Measurements from ENCODE around the gene NTPCR. TPM values are rescaled to one million over a fixed set of nuclear protein-coding genes. Genes with fewer than 3 reads are reported as not detected.

NTPCR gene
- total RNA-seq, 2 donors from 2014 or later: 28.3 to 29.1 TPM

- no peak overlapping the region for H3K4me3 ChIP-seq
- H3K27me3 ChIP-seq (replicated peaks; ENCODE audit: insufficient read depth): no peaks in the 10 kb centered on the region
- no peak for TF ChIP-seq POLR2A (IDR thresholded peaks at IDR 0.05)
- TF ChIP-seq CTCF (IDR thresholded peaks at IDR 0.05): no peak
- TF ChIP-seq POLR2AphosphoS5 (IDR thresholded peaks at IDR 0.05): no peak
- H3K9me3 ChIP-seq: no peaks in the 10 kb centered on the region
- H3K27ac ChIP-seq: no peak overlapping the region
- no peaks in the 10 kb centered on the region for H3K36me3 ChIP-seq
- no peaks in the 10 kb centered on the region for H3K4me1 ChIP-seq (replicated peaks)
- WGBS: 60% methylated on average over 3 of the region's 3 CpGs
- no peak for DNase-seq (ENCODE audit: low spot score)
- intact Hi-C loops (cut with DNase I): no loop called here
These were observed 59.7 kb downstream of the NTPCR start for GRCh38 chr1:233010146-233010545.

DNA sequence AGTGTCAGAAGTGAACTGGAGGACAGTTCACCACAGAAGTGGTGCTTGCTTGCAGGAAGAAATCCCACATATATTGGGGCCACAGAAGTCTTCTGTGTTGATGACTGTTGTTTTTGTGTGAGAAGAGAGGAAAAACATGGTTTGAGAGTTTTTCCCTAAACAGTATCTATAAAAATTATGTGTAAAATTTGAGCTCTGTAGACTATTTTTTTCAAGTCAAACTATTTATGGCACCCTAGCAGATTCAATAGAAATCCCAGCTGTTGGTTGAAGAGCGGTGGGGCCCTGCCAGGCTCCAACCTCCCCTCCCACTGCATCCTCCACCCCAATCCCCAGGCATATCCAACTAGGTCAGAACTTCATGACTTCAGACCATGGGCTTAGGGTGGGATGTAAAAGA lies 61.6 kb downstream of the NTPCR start:
- H3K4me3 ChIP-seq: no peak overlapping the region
- no peaks in the 10 kb centered on the region for H3K36me3 ChIP-seq
- H3K4me1 ChIP-seq (replicated peaks): no peaks in the 10 kb centered on the region
- no peaks in the 10 kb centered on the region for H3K9me3 ChIP-seq
- no peak for DNase-seq (ENCODE audit: low spot score)
- WGBS: 81% methylated on average over 1 of the region's 1 CpG
- TF ChIP-seq POLR2AphosphoS5 (IDR thresholded peaks at IDR 0.05): no peak
- TF ChIP-seq POLR2A (IDR thresholded peaks at IDR 0.05): no peak
- intact Hi-C loops (cut with DNase I): no loop called here
- H3K27me3 ChIP-seq (replicated peaks; ENCODE audit: insufficient read depth): no peaks in the 10 kb centered on the region
- H3K27ac ChIP-seq: no peak overlapping the region

GRCh38 chr1:233015965-233016364 lies 65.6 kb downstream of the NTPCR start:
- 71% methylated on average over 2 of the region's 2 CpGs for WGBS
- intact Hi-C loops (cut with DNase I): no loop called here
- H3K36me3 ChIP-seq: no peaks in the 10 kb centered on the region

DNA sequence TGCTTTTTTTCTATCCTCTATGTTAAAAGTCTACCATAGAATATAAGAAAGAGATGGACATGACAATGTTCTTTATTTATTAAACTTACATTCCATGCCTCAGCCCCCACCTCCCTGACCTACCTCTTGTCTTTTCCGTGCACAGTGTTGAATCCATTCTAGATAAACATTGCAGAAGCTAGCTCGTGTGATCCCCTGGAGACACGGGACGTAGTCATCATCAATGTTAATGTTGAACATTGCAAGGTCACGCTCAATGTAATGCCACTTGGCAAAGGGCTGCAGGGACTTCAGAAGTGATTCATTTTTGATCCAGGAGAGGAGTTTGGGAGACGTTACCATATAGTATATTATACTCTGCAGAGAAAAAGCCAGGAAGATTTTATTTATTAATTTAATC lies 66.4 kb downstream of the NTPCR start:
- Histone ChIP-seq H3K4me3 (no peak overlapping the region), H3K4me1 (replicated peaks) (no peaks in the 10 kb centered on the region), H3K9me3 (no peaks in the 10 kb centered on the region), H3K36me3 (no peaks in the 10 kb centered on the region), H3K27ac (no peak overlapping the region), H3K27me3 (replicated peaks; ENCODE audit: insufficient read depth) (no peaks in the 10 kb centered on the region)
- WGBS: 90% methylated on average over 6 of the region's 6 CpGs
- intact Hi-C loops (cut with DNase I): no loop called here
- DNase-seq (ENCODE audit: low spot score): no peak
- TF ChIP-seq POLR2AphosphoS5 (IDR thresholded peaks at IDR 0.05): no peak
- no peak for TF ChIP-seq POLR2A (IDR thresholded peaks at IDR 0.05)
- no peak for TF ChIP-seq CTCF (IDR thresholded peaks at IDR 0.05)

More at GRCh38 chr1:233015965-233016364, 65.6 kb downstream of the NTPCR start:
- Histone ChIP-seq H3K27ac (no peak overlapping the region), H3K4me1 (replicated peaks) (no peaks in the 10 kb centered on the region), H3K4me3 (no peak overlapping the region), H3K27me3 (replicated peaks; ENCODE audit: insufficient read depth) (no peaks in the 10 kb centered on the region), H3K9me3 (no peaks in the 10 kb centered on the region)
- no peak for TF ChIP-seq POLR2A (IDR thresholded peaks at IDR 0.05)
- TF ChIP-seq CTCF (IDR thresholded peaks at IDR 0.05): no peak
- no peak for TF ChIP-seq POLR2AphosphoS5 (IDR thresholded peaks at IDR 0.05)
- no peak for DNase-seq (ENCODE audit: low spot score)

DNA sequence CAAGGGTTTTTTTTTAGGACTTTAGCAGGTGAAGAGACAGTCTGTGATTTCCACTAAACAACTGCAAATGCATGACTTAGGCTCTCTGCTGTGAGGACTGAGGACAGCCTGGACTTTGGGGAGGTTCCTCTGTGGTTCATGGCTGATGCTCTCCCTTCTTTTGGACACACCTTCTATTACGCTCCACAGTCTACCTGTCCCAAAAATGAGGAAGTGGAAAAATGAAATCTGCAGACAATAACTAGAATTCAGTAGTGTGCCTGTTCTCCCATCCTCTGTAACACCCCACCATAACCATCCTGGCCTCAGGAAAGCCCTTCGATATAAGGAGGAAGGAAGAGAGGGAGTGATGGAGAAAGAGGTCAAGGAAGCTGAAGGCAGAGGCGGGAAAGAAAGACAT lies 68.7 kb downstream of the NTPCR start:
- no peak for TF ChIP-seq CTCF (IDR thresholded peaks at IDR 0.05)
- TF ChIP-seq POLR2A (IDR thresholded peaks at IDR 0.05): no peak
- no peak for TF ChIP-seq POLR2AphosphoS5 (IDR thresholded peaks at IDR 0.05)
- DNase-seq (ENCODE audit: low spot score): no peak
- WGBS: 97% methylated on average over 3 of the region's 3 CpGs
- Histone ChIP-seq H3K4me3 (no peak overlapping the region), H3K4me1 (replicated peaks) (no peaks in the 10 kb centered on the region), H3K9me3 (no peaks in the 10 kb centered on the region), H3K27ac (no peak overlapping the region), H3K36me3 (no peaks in the 10 kb centered on the region), H3K27me3 (replicated peaks; ENCODE audit: insufficient read depth) (no peaks in the 10 kb centered on the region)
- intact Hi-C loops (cut with DNase I): no loop called here

Data from prostate gland (tissue), 2 donors.